OCI-LY1 (cell line): ENCODE measurements around the gene JAK1.

ENCODE experiments used
- H2AFZ ChIP-seq: fragments of 200-600 bp; sonication (generic), shearing (Covaris generic); 2 replicates; pipeline ENCODE4 v1.6.0; 2014; ENCODE audit warnings: antibody characterized with exemption, mild to moderate bottlenecking, low read length
- H3F3A ChIP-seq: fragments of 200-600 bp; sonication (generic), shearing (Covaris generic); 2 replicates; pipeline ENCODE4 v1.6.0; 2014; ENCODE audit warnings: mild to moderate bottlenecking, antibody characterized with exemption, low read length, moderate library complexity; ENCODE audit not compliant: insufficient read depth
- H3K27ac ChIP-seq: fragments of 200-600 bp; sonication (generic); 2 replicates; pipeline ENCODE4 v1.5.1; 2014; ENCODE audit warnings: low read length, mixed run types, mild to moderate bottlenecking, low read depth; ENCODE audit not compliant: poor library complexity, severe bottlenecking
- H3K27me3 ChIP-seq: fragments of 200-600 bp; sonication (generic); 2 replicates; pipeline ENCODE4 v1.6.0; 2014; ENCODE audit warnings: antibody characterized with exemption, mild to moderate bottlenecking, low read length, moderate library complexity; ENCODE audit not compliant: insufficient read depth
- H3K36me3 ChIP-seq: fragments of 200-600 bp; sonication (generic); 2 replicates; pipeline ENCODE4 v1.6.1; 2014; ENCODE audit warnings: mild to moderate bottlenecking, antibody characterized with exemption, low read length, moderate library complexity, mixed read lengths; ENCODE audit not compliant: insufficient read depth
- H3K4me1 ChIP-seq: fragments of 200-600 bp; sonication (generic); 2 replicates; pipeline ENCODE4 v1.5.1; 2014; ENCODE audit warnings: mild to moderate bottlenecking, low read length, moderate library complexity; ENCODE audit not compliant: insufficient read depth, severe bottlenecking
- H3K4me2 ChIP-seq: fragments of 200-600 bp; sonication (generic), shearing (Covaris generic); 2 replicates; pipeline ENCODE4 v1.6.1; 2014; ENCODE audit warnings: low read length
- H3K4me3 ChIP-seq: fragments of 200-600 bp; sonication (generic); 2 replicates; pipeline ENCODE4 v1.5.1; 2014; ENCODE audit warnings: low read length, low read depth, mild to moderate bottlenecking, mixed read lengths; ENCODE audit not compliant: poor library complexity, severe bottlenecking
- H3K79me2 ChIP-seq: fragments of 200-600 bp; shearing (Covaris generic); 2 replicates; pipeline ENCODE4 v1.6.1; 2016; ENCODE audit warnings: mixed run types, low read length, mixed read lengths; ENCODE audit not compliant: insufficient read depth
- H3K9ac ChIP-seq: fragments of 200-600 bp; sonication (generic), shearing (Covaris generic); 2 replicates; pipeline ENCODE4 v1.6.1; 2014; ENCODE audit warnings: mild to moderate bottlenecking, low read length, mixed read lengths
- H3K9me2 ChIP-seq: fragments of 200-600 bp; sonication (generic), shearing (Covaris generic); 2 replicates; pipeline ENCODE4 v1.6.1; 2014; ENCODE audit warnings: low read depth, mild to moderate bottlenecking, low read length, mixed read lengths
- H3K9me3 ChIP-seq: fragments of 200-600 bp; shearing (Covaris generic); 2 replicates; pipeline ENCODE4 v1.6.1; 2014; ENCODE audit warnings: low read length, mixed read lengths
- H4K20me1 ChIP-seq: fragments of 200-600 bp; sonication (generic), shearing (Covaris generic); 2 replicates; pipeline ENCODE4 v1.6.0; 2016; ENCODE audit warnings: mild to moderate bottlenecking, low read length; ENCODE audit not compliant: insufficient read depth
- CTCF ChIP-seq: fragments of 200-600 bp; sonication (generic), shearing (Covaris generic); IDR thresholded peaks from 2 replicates; pipeline ENCODE4 v1.5.1; 2017; ENCODE audit warnings: mild to moderate bottlenecking, antibody characterized with exemption, low read length, moderate library complexity, mixed read lengths
- EZH2 ChIP-seq: fragments of 200-600 bp; sonication (generic), shearing (Covaris generic); IDR thresholded peaks from 2 replicates; pipeline ENCODE4 v1.8.0; 2017; ENCODE audit warnings: borderline replicate concordance, mixed run types, mild to moderate bottlenecking, antibody characterized with exemption, low read length, moderate library complexity, mixed read lengths

JAK1 gene

DNA sequence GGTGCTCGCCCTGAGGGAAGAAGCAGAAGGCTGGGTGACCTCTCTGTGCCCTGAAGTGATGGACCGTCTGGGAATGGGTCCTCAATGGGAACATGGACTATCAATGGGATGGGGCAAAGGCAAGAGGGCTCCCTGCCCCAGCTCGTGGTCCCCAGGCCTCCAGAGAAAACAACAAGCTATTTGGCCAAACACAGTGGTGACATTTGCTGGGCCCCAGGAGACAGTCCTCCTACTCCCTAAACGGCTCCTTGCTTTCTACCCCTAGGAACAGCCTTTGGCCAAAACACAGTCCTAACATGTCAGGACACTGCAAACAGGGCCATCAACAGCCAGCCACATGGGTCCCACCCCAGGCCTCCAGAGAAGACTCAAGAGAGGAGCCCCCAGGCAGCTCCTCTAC lies 118.7 kb downstream of the JAK1 start:
- Histone ChIP-seq H3K79me2 (no peaks in the 10 kb centered on the region), H3F3A (no peaks in the 10 kb centered on the region), H3K9ac (no peak overlapping the region), H3K4me3 (no peak overlapping the region), H3K36me3 (peaks cover 6% of the 10 kb centered on the region; the same call in 1 of the 2 replicates), H3K27me3 (no peaks in the 10 kb centered on the region), H3K4me2 (no peak overlapping the region), H3K27ac (no peak overlapping the region), H2AFZ (no peak overlapping the region), H4K20me1 (no peaks in the 10 kb centered on the region), H3K4me1 (no peaks in the 10 kb centered on the region), H3K9me3 (no peaks in the 10 kb centered on the region), H3K9me2 (no peaks in the 10 kb centered on the region)
- TF ChIP-seq EZH2 (no peak), CTCF (no peak)

DNA sequence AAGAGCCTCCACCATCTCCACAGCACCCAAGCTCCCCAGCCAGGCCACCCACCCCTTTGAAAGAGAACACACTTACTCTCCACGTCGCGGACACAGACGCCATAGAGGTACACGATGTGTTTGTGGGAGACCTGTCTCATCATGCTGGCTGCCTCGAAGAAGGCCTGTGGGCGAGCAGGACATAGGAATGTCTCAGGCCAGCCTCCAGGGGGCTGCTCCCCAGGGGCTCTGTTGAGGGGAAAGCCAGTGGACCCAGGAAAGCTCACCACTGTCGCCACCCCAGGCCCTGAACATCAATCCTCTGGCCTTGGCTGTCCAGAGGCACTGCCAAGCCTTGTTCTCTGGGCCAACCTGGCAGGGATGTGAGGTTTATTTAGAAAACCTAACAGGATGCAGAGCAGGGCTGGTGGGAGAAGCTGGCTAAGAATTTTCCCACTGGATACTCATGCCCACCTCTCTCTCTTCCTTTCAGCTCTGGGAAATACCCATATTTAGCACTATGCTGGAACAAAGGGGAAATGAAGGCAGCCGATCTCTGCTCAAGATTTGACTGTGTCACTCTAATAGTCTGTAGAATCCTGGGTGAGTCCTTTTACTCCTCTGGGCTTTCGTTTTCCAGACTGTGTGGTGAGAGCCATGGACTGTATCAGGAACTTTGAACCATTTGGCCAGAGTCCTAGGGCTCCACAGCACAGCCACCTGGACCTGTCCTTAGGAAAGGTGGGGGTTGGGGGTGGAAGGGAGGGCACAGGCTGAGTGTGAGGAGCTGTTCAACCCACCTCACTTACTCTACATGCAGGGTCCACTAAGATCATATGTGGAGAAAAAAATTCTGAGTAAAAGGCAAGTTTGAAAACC lies 119.5 kb downstream of the JAK1 start:
- H3K9me2 ChIP-seq, result no peaks in the 10 kb centered on the region
- TF ChIP-seq EZH2 (no peak), CTCF (no peak)
- no peak overlapping the region for H2AFZ ChIP-seq

DNA sequence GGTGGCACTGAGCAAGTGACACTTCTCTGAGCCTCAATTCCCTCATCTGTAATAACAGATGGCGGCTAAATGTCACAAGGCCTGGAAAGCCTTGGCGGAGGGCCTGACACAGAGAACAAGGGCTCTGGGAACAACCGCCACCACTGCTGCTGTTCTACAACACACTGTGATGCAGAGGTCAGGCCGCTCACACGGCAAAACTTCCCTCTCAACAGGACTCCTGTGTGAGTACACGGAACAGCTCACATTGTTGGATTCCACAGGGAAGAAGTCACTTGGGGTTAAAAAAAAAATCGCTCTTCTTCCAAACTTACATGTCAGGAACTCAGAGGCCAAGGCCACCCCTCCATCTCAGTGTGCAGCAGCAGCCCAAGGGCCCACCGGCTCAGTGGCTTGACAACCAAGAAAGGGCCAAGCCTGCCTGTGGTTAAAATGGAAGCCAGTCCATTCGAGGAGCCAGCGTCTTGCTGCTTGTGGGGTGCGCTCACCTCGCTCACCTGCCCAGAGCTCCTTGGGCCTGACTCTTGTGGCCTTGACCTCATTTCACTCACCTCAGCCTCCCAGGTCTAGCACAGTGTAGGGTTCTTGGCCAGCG lies 120.4 kb downstream of the JAK1 start:
- no peaks in the 10 kb centered on the region for H3K27me3 ChIP-seq
- H3K9ac ChIP-seq, result no peak overlapping the region
- no peaks in the 10 kb centered on the region for H3K9me3 ChIP-seq
- H4K20me1 ChIP-seq, result no peaks in the 10 kb centered on the region
- no peaks in the 10 kb centered on the region for H3F3A ChIP-seq
- TF ChIP-seq EZH2 (no peak), CTCF (no peak)
- H3K27ac ChIP-seq, result no peak overlapping the region
- no peak overlapping the region for H2AFZ ChIP-seq
- H3K9me2 ChIP-seq, result no peaks in the 10 kb centered on the region
- H3K4me2 ChIP-seq, result no peak overlapping the region
- no peak overlapping the region for H3K4me3 ChIP-seq
- no peaks in the 10 kb centered on the region for H3K4me1 ChIP-seq
- peaks cover 6% of the 10 kb centered on the region; the same call in 1 of the 2 replicates for H3K36me3 ChIP-seq
- H3K79me2 ChIP-seq, result no peaks in the 10 kb centered on the region

More for the DNA sequence above, 119.5 kb downstream of the JAK1 start:
- H3K9me3 ChIP-seq, result no peaks in the 10 kb centered on the region
- H3F3A ChIP-seq, result no peaks in the 10 kb centered on the region
- H3K4me1 ChIP-seq, result no peaks in the 10 kb centered on the region
- H3K27ac ChIP-seq, result no peak overlapping the region
- peaks cover 6% of the 10 kb centered on the region; the same call in 1 of the 2 replicates for H3K36me3 ChIP-seq
- no peaks in the 10 kb centered on the region for H3K27me3 ChIP-seq
- no peaks in the 10 kb centered on the region for H4K20me1 ChIP-seq
- H3K4me2 ChIP-seq, result no peak overlapping the region
- no peaks in the 10 kb centered on the region for H3K79me2 ChIP-seq
- H3K4me3 ChIP-seq, result no peak overlapping the region
- no peak overlapping the region for H3K9ac ChIP-seq
